Osteocyte (in vitro differentiated cells): ENCODE measurements around the gene WDR76. TPM values are rescaled to one million over a fixed set of nuclear protein-coding genes. Genes with fewer than 3 reads are reported as not detected.

Experiments used
- DNase-seq: peaks from one replicate; pipeline ENCODE4 v3.0.0; 2021; ENCODE audit warnings: mixed read lengths; ENCODE audit not compliant: unreplicated experiment; ENCODE audit errors: extremely low spot score
- H3K27ac Mint-ChIP-seq: one replicate; pipeline ENCODE4 v1.8.0; 2021; ENCODE audit warnings: mild to moderate bottlenecking, mixed read lengths; ENCODE audit not compliant: unreplicated experiment
- H3K27me3 Mint-ChIP-seq: one replicate; pipeline ENCODE4 v1.8.0; 2021; ENCODE audit warnings: mixed read lengths; ENCODE audit not compliant: unreplicated experiment
- H3K36me3 Mint-ChIP-seq: one replicate; pipeline ENCODE4 v1.8.0; 2021; ENCODE audit warnings: mixed read lengths; ENCODE audit not compliant: unreplicated experiment
- H3K4me1 Mint-ChIP-seq: one replicate; pipeline ENCODE4 v1.8.0; 2021; ENCODE audit warnings: mixed read lengths; ENCODE audit not compliant: unreplicated experiment
- H3K4me3 Mint-ChIP-seq: one replicate; pipeline ENCODE4 v1.8.0; 2021; ENCODE audit warnings: mild to moderate bottlenecking, moderate library complexity, mixed read lengths; ENCODE audit not compliant: unreplicated experiment
- H3K9me3 Mint-ChIP-seq: one replicate; pipeline ENCODE4 v1.8.0; 2021; ENCODE audit warnings: mixed read lengths; ENCODE audit not compliant: unreplicated experiment
- total RNA-seq: library from RNA; stranded (reverse); gene quantifications from 2 replicates; pipeline ENCODE4 v1.2.1, GENCODE V29; 2021
- TF ChIP-seq, protein P1 (sequence below): fragments of 200-600 bp; sonication (generic); IDR thresholded peaks from 2 replicates; pipeline ENCODE4 v1.5.0; 2021; ENCODE audit warnings: antibody characterized with exemption, mild to moderate bottlenecking, moderate library complexity

WDR76 gene
- total RNA-seq, 1 donor from 2014 or later = 6.0 TPM

DNA sequence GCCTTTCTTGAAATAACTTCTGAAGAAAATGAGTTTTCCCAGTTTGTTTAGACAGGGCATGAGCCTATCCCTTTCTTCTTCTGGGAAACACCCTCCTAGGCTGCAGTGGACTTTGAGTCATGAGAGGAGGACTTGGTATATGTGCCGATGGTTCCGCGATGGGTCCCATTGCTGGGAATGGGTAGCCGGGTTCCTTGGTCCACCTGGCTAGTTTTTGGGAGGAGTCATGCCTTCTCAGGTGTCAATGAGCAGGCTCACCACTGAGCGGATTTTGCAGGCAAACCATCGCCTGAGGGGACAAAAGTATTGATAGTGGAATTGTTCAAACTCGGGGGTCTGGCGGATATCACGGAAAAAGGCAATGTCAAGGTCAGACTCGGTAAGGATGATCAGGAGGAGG lies 46.8 kb downstream of the WDR76 start:
- no peaks in the 10 kb centered on the region for H3K4me1 Mint-ChIP-seq
- no peaks in the 10 kb centered on the region for H3K27me3 Mint-ChIP-seq
- H3K9me3 Mint-ChIP-seq = no peaks in the 10 kb centered on the region
- H3K36me3 Mint-ChIP-seq = no peaks in the 10 kb centered on the region
- no peak overlapping the region for H3K4me3 Mint-ChIP-seq
- TF ChIP-seq, protein P1, sequence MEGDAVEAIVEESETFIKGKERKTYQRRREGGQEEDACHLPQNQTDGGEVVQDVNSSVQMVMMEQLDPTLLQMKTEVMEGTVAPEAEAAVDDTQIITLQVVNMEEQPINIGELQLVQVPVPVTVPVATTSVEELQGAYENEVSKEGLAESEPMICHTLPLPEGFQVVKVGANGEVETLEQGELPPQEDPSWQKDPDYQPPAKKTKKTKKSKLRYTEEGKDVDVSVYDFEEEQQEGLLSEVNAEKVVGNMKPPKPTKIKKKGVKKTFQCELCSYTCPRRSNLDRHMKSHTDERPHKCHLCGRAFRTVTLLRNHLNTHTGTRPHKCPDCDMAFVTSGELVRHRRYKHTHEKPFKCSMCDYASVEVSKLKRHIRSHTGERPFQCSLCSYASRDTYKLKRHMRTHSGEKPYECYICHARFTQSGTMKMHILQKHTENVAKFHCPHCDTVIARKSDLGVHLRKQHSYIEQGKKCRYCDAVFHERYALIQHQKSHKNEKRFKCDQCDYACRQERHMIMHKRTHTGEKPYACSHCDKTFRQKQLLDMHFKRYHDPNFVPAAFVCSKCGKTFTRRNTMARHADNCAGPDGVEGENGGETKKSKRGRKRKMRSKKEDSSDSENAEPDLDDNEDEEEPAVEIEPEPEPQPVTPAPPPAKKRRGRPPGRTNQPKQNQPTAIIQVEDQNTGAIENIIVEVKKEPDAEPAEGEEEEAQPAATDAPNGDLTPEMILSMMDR = no peak
- DNase-seq = no peak
- H3K27ac Mint-ChIP-seq = no peak overlapping the region

DNA sequence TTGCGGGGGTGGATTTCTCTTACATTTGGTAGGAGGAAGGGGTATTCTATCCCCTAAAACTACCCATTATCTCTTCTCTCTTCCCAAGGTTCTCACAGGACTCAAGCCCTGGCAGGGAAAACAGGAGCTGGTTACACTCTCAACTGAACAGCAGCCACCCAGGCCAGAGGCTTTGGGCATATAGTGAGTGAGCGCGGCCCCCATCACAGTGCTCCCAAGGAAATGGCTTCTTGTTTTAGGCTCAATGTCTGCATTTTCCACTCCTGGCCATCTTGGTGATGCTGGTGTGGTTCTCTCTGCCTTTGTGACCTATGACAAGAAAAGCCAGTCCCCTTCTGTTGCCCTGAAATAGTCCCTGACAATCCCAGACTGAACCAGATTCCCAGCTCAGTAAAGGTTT lies 50.1 kb downstream of the WDR76 start:
- Mint-ChIP-seq H3K27ac (no peak overlapping the region), H3K9me3 (no peaks in the 10 kb centered on the region), H3K4me1 (no peaks in the 10 kb centered on the region), H3K36me3 (no peaks in the 10 kb centered on the region), H3K27me3 (no peaks in the 10 kb centered on the region), H3K4me3 (no peak overlapping the region)
- TF ChIP-seq, protein P1 = no peak
- DNase-seq = no peak

DNA sequence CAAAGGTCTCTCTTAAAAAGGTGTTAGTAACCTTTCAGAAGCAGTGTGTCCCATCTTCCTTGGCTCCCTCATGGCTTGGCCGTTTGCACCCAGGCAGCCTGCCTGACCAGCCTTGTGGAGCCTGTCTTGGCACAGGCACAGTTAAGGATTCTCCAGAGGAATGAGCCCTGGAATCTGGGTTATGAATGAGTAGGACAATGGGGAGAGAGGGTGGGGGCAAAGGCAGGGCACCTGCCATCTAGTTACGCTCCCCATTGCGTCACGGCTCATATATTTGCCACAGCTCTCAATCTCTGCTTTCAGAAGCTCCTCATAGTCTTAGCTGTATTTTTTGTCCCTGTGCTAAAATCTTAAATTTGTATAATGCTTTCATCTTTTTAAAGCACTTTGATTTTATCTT lies 50.6 kb downstream of the WDR76 start:
- H3K4me1 Mint-ChIP-seq = no peaks in the 10 kb centered on the region
- no peak overlapping the region for H3K4me3 Mint-ChIP-seq
- no peaks in the 10 kb centered on the region for H3K27me3 Mint-ChIP-seq
- H3K9me3 Mint-ChIP-seq = no peaks in the 10 kb centered on the region
- TF ChIP-seq, protein P1 = no peak
- H3K36me3 Mint-ChIP-seq = no peaks in the 10 kb centered on the region
- DNase-seq = no peak
- H3K27ac Mint-ChIP-seq = no peak overlapping the region

DNA sequence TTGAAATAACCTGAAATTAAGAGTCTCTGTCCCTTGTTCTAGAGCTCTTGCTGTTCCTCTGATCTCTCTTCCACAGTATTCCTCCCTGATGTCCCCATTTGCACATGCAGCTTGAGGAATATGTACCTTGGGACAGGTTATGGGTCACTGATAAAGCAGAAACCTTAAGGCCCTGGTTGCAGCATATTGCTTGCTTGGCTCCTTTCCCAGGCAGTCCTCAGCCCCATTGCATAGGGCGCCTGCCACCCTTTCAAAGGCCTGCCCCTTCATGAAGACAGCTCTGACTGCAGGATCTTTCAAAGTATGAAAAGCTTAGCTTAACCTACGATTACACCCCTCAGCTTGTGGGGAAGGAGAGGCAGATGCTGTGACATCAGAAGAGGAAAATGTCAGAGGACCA lies 51.6 kb downstream of the WDR76 start:
- Mint-ChIP-seq H3K27me3 (no peaks in the 10 kb centered on the region), H3K4me1 (no peaks in the 10 kb centered on the region), H3K27ac (no peak overlapping the region), H3K36me3 (no peaks in the 10 kb centered on the region), H3K9me3 (no peaks in the 10 kb centered on the region), H3K4me3 (no peak overlapping the region)
- DNase-seq = no peak
- TF ChIP-seq, protein P1 = no peak

DNA sequence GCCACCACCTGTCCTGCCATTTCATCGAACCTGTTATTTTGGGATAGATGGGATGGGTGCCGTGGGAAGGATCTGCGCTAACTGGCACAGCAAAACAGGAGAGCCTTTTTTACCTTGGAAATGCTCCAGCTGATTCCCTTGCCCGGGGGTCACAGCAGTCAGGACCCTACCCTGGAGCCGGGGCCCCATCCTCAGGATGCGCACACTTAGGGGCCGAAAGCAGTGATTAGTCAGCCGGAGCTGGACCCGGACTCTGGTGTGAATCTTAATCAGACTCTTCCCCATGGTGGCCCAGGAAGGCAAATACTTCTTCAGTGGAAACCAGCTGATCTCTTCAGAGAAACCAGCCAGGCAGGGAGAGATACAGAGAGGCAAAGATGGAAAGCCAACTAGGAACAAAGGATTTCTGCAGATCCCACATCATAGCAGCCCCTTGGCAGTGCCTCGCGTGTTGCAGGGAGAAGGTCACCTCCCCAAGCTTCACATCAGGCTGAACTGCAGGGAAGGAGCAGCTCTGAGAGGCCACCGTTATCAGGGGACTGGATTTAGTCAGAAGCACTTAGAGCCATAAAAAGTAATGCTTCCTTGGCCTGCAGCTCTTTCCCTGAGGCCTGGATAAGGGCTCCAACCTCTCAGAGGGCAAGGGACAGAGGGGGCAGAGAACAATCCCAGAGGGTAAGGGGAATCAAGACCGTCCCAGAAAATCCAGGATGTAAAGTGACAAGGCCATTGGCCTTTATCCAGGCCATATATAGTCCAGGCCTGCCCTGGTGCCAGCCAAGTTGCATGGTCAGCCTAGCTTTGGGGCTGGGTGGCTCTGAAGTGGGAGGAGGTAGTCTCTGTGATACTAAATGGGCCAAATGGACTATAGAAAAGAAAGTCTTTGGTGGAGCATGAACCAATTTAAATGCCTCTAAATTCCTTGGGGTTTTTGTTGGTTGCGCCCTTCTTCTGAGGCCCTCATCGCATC lies 52.9 kb downstream of the WDR76 start:
- Mint-ChIP-seq H3K4me1 (no peaks in the 10 kb centered on the region), H3K27me3 (no peaks in the 10 kb centered on the region), H3K36me3 (no peaks in the 10 kb centered on the region), H3K27ac (no peak overlapping the region), H3K4me3 (no peak overlapping the region), H3K9me3 (no peaks in the 10 kb centered on the region)
- TF ChIP-seq, protein P1 = no peak
- no peak for DNase-seq
